PC-9 (cell line): ENCODE results near the gene ITGA6. TPM values are rescaled to one million over a fixed set of nuclear protein-coding genes. Genes with fewer than 3 reads are reported as not detected.
A peak's percentile ranks its signal among the peaks of the same experiment; 100 is the strongest.

Source experiments
- BruUV-seq: library from RNA; stranded (reverse); fragments of 400-500 nt; replicated peaks from 2 replicates; lab custom pipeline; 2021; lab: Mats Ljungman, UMichigan
- CTCF ChIA-PET: fragments of 300-600 bp; sonication (Branson Sonifier 250); formaldehyde crosslinking; loops from one replicate; lab custom pipeline; 2022; ENCODE audit warnings: antibody characterized with exemption; lab: Charles Lee
- POLR2A ChIA-PET: fragments of 300-600 bp; sonication (Branson Sonifier 250); formaldehyde crosslinking; loops from one replicate; lab custom pipeline; 2022; ENCODE audit warnings: antibody characterized with exemption; ENCODE audit not compliant: unreplicated experiment; lab: Charles Lee
- DNase-seq, 2 experiments: peaks; one replicate each; pipeline versions ENCODE4 v3.0.0 to v3.0.0-alpha.2; 2015 to 2022; ENCODE audit warnings: mixed read lengths in 1 of 2
- H2AFZ ChIP-seq: fragments of 200-600 bp; sonication (generic); 2 replicates; pipeline ENCODE4 v1.8.1; 2017; ENCODE audit warnings: antibody characterized with exemption
- H3F3A ChIP-seq: fragments of 200-600 bp; sonication (generic); 2 replicates; pipeline ENCODE4 v1.8.1; 2017; ENCODE audit warnings: antibody characterized with exemption, mild to moderate bottlenecking, low read depth; ENCODE audit not compliant: insufficient read depth
- H3K27ac ChIP-seq: fragments of 200-600 bp; sonication (generic); 2 replicates; pipeline ENCODE4 v1.6.1; 2016; ENCODE audit warnings: mixed run types
- H3K27me3 ChIP-seq: fragments of 200-600 bp; sonication (generic); 2 replicates; pipeline ENCODE4 v1.6.1; 2016; ENCODE audit warnings: low read depth, mixed run types; ENCODE audit not compliant: insufficient read depth
- H3K36me3 ChIP-seq: fragments of 200-600 bp; sonication (generic); 2 replicates; pipeline ENCODE4 v1.6.1; 2016; ENCODE audit warnings: low read depth, mixed run types
- H3K4me1 ChIP-seq: fragments of 200-600 bp; sonication (generic); replicated peaks from 2 replicates; pipeline ENCODE4 v1.6.1; 2016; ENCODE audit warnings: mixed run types; ENCODE audit not compliant: insufficient read depth
- H3K4me2 ChIP-seq: fragments of 200-600 bp; sonication (generic); 2 replicates; pipeline ENCODE4 v1.6.1; 2017; ENCODE audit warnings: mixed run types
- H3K4me3 ChIP-seq: fragments of 200-600 bp; sonication (generic); 2 replicates; pipeline ENCODE4 v1.6.1; 2016; ENCODE audit warnings: mixed run types
- H3K79me2 ChIP-seq: fragments of 200-600 bp; sonication (generic); 2 replicates; pipeline ENCODE4 v1.6.1; 2017; ENCODE audit warnings: low read depth, mixed run types
- H3K9me2 ChIP-seq: fragments of 200-600 bp; sonication (generic); 2 replicates; pipeline ENCODE4 v1.8.1; 2017; ENCODE audit warnings: mild to moderate bottlenecking; ENCODE audit not compliant: insufficient read depth
- H3K9me3 ChIP-seq: fragments of 200-600 bp; sonication (generic); 2 replicates; pipeline ENCODE4 v1.8.1; 2016; ENCODE audit warnings: low read depth; ENCODE audit not compliant: insufficient read depth
- H4K20me1 ChIP-seq: fragments of 200-600 bp; sonication (generic); 2 replicates; pipeline ENCODE4 v1.8.1; 2017; ENCODE audit not compliant: insufficient read depth
- CTCF ChIP-seq: fragments of 200-600 bp; sonication (generic); conservative IDR thresholded peaks from 2 replicates; pipeline ENCODE4 v1.6.1; 2017; ENCODE audit warnings: mixed run types, antibody characterized with exemption, mild to moderate bottlenecking, moderate library complexity
- EZH2 ChIP-seq: fragments of 200-600 bp; sonication (generic); IDR thresholded peaks from 2 replicates; pipeline ENCODE4 v1.8.0; 2017; ENCODE audit warnings: antibody characterized with exemption, low read depth
- intact Hi-C: fragments of 100-400 bp; cut with micrococcal nuclease; formaldehyde crosslinking; loops from one replicate; pipeline ENCODE4 v1.10.0; 2022; ENCODE audit not compliant: unreplicated experiment
- total RNA-seq: library from RNA; stranded (reverse); gene quantifications from 2 replicates; pipeline ENCODE4 v1.2.3, GENCODE V29; 2021

Gene ITGA6
- total RNA-seq, 1 experiment from 2014 or later, result 213 TPM

- Histone ChIP-seq H2AFZ (no peak overlapping the region), H3K79me2 (peaks cover 93% of the 10 kb centered on the region), H3K4me1 (peaks cover 74% of the 10 kb centered on the region), H3K27me3 (no peaks in the 10 kb centered on the region), H3K9me2 (no peaks in the 10 kb centered on the region), H3K27ac (no peak overlapping the region), H3F3A (peaks cover 39% of the 10 kb centered on the region), H3K9me3 (no peaks in the 10 kb centered on the region), H4K20me1 (no peaks in the 10 kb centered on the region), H3K4me3 (no peak overlapping the region), H3K4me2 (no peak overlapping the region; the same call in 1 of the 2 replicates), H3K36me3 (peaks cover 3% of the 10 kb centered on the region)
- intact Hi-C loops, result loop anchor here (5.0 kb wide), 1 partner anchor 125 kb away; the partner anchor contains the start of gene PDK1
- POLR2A ChIA-PET, result interaction anchor here (0.6 to 0.7 kb wide), 3 partner anchors 10 to 692 kb away, joined by 3 to 7 read pairs (median 4); no protein-coding TSS in a partner anchor
- TF ChIP-seq EZH2, result no peak
- TF ChIP-seq CTCF, result no peak
- BruUV-seq, result no TSS peak
- CTCF ChIA-PET, result interaction anchor here (5.7 to 6.9 kb wide), 2 partner anchors 8 to 30 kb away, joined by 72 to 87 read pairs; no protein-coding TSS in a partner anchor
- DNase-seq, result no peak
Observed at GRCh38 chr2:172431993-172432392, 4.6 kb downstream of the ITGA6 start.

- no peak for DNase-seq
- no TSS peak for BruUV-seq
- Histone ChIP-seq H3K27me3 (no peaks in the 10 kb centered on the region), H2AFZ (no peak overlapping the region), H3K4me2 (no peak overlapping the region), H3K4me1 (peaks cover 84% of the 10 kb centered on the region), H3K36me3 (peaks cover 3% of the 10 kb centered on the region), H3K27ac (no peak overlapping the region), H3F3A (peaks cover 50% of the 10 kb centered on the region), H4K20me1 (no peaks in the 10 kb centered on the region), H3K9me2 (no peaks in the 10 kb centered on the region), H3K4me3 (no peak overlapping the region), H3K79me2 (peaks cover 100% of the 10 kb centered on the region), H3K9me3 (no peaks in the 10 kb centered on the region)
- CTCF ChIA-PET, result interaction anchor here (0.6 to 6.9 kb wide), 2 partner anchors 7 to 504 kb away, joined by 3 to 72 read pairs; no protein-coding TSS in a partner anchor
- TF ChIP-seq CTCF, result no peak
- no peak for TF ChIP-seq EZH2
- intact Hi-C loops, result loop anchor here (5.0 kb wide), 1 partner anchor 124 kb away; the partner anchor contains the start of gene PDK1
- POLR2A ChIA-PET, result no interaction called here
Observed at GRCh38 chr2:172433144-172433543, 5.8 kb downstream of the ITGA6 start.

GRCh38 chr2:172434821-172435605, 7.6 kb downstream of the ITGA6 start:
- Histone ChIP-seq H3K9me2 (no peaks in the 10 kb centered on the region), H3K4me3 (no peak overlapping the region), H3K79me2 (peaks cover 93% of the 10 kb centered on the region), H2AFZ (no peak overlapping the region), H3K27me3 (no peaks in the 10 kb centered on the region), H3K27ac (peak overlapping the region; percentile 81; the same call in 1 of the 2 replicates), H3K4me1 (peaks cover 93% of the 10 kb centered on the region), H3K9me3 (no peaks in the 10 kb centered on the region), H3F3A (peaks cover 53% of the 10 kb centered on the region), H3K4me2 (peak overlapping the region; percentile 11; the same call in 1 of the 2 replicates), H4K20me1 (no peaks in the 10 kb centered on the region), H3K36me3 (peaks cover 3% of the 10 kb centered on the region)
- POLR2A ChIA-PET, result interaction anchor here (0.6 to 0.7 kb wide), 2 partner anchors 26 to 29 kb away, joined by 3 read pairs; no protein-coding TSS in a partner anchor
- CTCF ChIA-PET, result interaction anchor here (0.6 to 0.7 kb wide), 2 partner anchors 21 to 27 kb away, joined by 3 read pairs; no protein-coding TSS in a partner anchor
- DNase-seq, result peak in 1 of 2 experiments; percentile 64
- intact Hi-C loops, result loop anchor here (5.0 kb wide), 1 partner anchor 122 kb away; the partner anchor contains the start of gene PDK1
- BruUV-seq, result no TSS peak
- TF ChIP-seq CTCF (no peak), EZH2 (no peak)
